ENCODE results near the gene TPM2. TPM values are rescaled to one million over a fixed set of nuclear protein-coding genes. Genes with fewer than 3 reads are reported as not detected.

The TPM2 gene
- total RNA-seq, 1 donor from 2014 or later = 515 TPM

DNA sequence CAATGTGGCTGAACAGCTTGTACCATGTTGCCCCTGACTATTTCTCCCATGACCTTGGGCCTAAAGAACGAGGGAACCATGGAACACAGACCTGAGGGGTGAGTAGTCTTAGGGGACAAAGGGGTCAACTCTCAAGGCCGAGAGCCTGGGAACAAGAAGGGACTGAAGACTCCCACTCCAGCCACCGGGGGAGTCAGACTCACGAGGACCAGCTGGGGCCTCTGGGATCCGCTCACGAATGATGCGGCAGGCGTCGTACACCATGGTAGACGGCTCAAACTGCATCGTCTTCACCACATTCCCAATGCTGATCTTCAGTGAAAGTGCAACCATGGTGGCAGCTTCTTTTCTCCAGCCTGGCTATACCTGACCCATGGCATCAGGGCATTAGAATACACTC lies 35.6 kb upstream of the TPM2 start:
- H3K27me3 Mint-ChIP-seq (ENCODE audit: unreplicated experiment) = no peaks in the 10 kb centered on the region
- peaks cover 37% of the 10 kb centered on the region for H3K36me3 Mint-ChIP-seq (ENCODE audit: unreplicated experiment)
- no peak for DNase-seq (ENCODE audit: extremely low spot score, unreplicated experiment)
- H3K4me3 Mint-ChIP-seq (ENCODE audit: unreplicated experiment) = no peak overlapping the region
- no peak overlapping the region for H3K27ac Mint-ChIP-seq (ENCODE audit: unreplicated experiment)
- H3K9me3 Mint-ChIP-seq (ENCODE audit: unreplicated experiment) = no peaks in the 10 kb centered on the region
- TF ChIP-seq, protein P1, sequence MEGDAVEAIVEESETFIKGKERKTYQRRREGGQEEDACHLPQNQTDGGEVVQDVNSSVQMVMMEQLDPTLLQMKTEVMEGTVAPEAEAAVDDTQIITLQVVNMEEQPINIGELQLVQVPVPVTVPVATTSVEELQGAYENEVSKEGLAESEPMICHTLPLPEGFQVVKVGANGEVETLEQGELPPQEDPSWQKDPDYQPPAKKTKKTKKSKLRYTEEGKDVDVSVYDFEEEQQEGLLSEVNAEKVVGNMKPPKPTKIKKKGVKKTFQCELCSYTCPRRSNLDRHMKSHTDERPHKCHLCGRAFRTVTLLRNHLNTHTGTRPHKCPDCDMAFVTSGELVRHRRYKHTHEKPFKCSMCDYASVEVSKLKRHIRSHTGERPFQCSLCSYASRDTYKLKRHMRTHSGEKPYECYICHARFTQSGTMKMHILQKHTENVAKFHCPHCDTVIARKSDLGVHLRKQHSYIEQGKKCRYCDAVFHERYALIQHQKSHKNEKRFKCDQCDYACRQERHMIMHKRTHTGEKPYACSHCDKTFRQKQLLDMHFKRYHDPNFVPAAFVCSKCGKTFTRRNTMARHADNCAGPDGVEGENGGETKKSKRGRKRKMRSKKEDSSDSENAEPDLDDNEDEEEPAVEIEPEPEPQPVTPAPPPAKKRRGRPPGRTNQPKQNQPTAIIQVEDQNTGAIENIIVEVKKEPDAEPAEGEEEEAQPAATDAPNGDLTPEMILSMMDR (IDR thresholded peaks at IDR 0.05) = no peak
- peaks cover 4% of the 10 kb centered on the region for H3K4me1 Mint-ChIP-seq (ENCODE audit: unreplicated experiment)

DNA sequence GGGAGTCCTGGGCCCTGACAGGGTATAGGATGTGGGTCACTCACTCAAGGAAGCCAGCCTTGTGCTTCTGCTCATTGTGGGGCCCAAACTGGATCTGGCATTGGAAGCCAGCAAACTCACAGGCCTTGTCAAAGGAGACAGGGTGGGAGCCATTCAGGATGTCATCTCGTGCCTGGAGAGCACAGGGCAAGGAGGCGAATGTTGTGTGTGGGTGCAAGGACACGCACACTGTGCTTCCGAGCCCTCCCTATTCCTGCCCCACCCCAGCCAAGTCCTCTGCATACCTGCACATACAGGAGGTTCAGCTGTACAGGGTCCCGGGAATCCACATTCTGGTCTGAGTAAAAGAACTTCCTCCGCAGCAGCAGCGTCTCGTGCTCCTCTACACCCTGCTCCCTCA lies 34.2 kb upstream of the TPM2 start:
- DNase-seq (ENCODE audit: extremely low spot score, unreplicated experiment) = no peak
- Mint-ChIP-seq H3K4me1 (ENCODE audit: unreplicated experiment) (peaks cover 4% of the 10 kb centered on the region), H3K36me3 (ENCODE audit: unreplicated experiment) (peaks cover 48% of the 10 kb centered on the region), H3K9me3 (ENCODE audit: unreplicated experiment) (no peaks in the 10 kb centered on the region), H3K27ac (ENCODE audit: unreplicated experiment) (no peak overlapping the region), H3K4me3 (ENCODE audit: unreplicated experiment) (no peak overlapping the region), H3K27me3 (ENCODE audit: unreplicated experiment) (no peaks in the 10 kb centered on the region)
- TF ChIP-seq, protein P1 (IDR thresholded peaks at IDR 0.05) = no peak

DNA sequence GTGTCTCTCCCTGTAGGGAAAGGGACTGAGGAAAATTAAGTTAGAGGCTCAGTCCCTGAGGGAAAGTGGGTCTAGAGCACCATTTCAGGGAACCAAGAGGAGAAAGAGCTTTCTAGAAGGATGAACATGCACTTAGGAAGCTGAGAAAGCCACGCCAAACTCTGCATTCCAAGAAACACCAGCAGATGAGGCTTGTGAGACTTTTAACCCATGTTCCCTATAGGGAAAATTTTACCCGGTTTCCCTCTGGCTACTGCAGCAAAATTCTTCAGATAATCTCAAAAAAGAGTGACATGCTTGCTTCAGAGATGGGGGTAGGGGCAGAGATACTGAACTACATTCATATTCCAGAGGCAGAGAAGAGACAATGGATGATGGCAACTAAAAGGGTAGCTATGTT lies 33.7 kb upstream of the TPM2 start:
- H3K36me3 Mint-ChIP-seq (ENCODE audit: unreplicated experiment) = peaks cover 50% of the 10 kb centered on the region
- TF ChIP-seq, protein P1 (IDR thresholded peaks at IDR 0.05) = no peak
- no peaks in the 10 kb centered on the region for H3K27me3 Mint-ChIP-seq (ENCODE audit: unreplicated experiment)
- no peak overlapping the region for H3K27ac Mint-ChIP-seq (ENCODE audit: unreplicated experiment)
- no peak overlapping the region for H3K4me3 Mint-ChIP-seq (ENCODE audit: unreplicated experiment)
- peaks cover 4% of the 10 kb centered on the region for H3K4me1 Mint-ChIP-seq (ENCODE audit: unreplicated experiment)
- no peak for DNase-seq (ENCODE audit: extremely low spot score, unreplicated experiment)
- no peaks in the 10 kb centered on the region for H3K9me3 Mint-ChIP-seq (ENCODE audit: unreplicated experiment)

DNA sequence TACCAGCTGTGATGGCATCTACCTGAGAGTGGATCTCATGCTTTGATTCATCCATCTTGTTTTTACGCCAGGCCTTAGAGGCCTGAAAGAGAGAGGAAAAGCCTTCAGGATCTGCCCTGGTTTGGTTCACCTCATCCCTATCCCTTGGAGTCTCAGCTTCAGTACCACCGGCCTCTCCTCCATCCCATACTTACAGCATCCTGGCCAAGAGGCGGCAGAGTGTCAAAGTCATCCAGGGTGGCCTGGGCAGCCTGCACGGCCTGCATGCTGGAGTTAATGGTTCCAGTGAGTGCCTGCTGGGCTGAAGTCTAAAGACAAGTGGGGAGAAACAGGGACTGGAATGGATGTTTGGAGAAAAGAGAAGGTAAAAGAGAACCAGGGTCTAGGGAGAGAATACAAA lies 29.8 kb upstream of the TPM2 start:
- TF ChIP-seq, protein P1 (IDR thresholded peaks at IDR 0.05) = no peak
- peaks cover 76% of the 10 kb centered on the region for H3K36me3 Mint-ChIP-seq (ENCODE audit: unreplicated experiment)
- H3K9me3 Mint-ChIP-seq (ENCODE audit: unreplicated experiment) = no peaks in the 10 kb centered on the region
- no peaks in the 10 kb centered on the region for H3K27me3 Mint-ChIP-seq (ENCODE audit: unreplicated experiment)
- no peak overlapping the region for H3K4me3 Mint-ChIP-seq (ENCODE audit: unreplicated experiment)
- no peak for DNase-seq (ENCODE audit: extremely low spot score, unreplicated experiment)
- no peak overlapping the region for H3K27ac Mint-ChIP-seq (ENCODE audit: unreplicated experiment)
- no peaks in the 10 kb centered on the region for H3K4me1 Mint-ChIP-seq (ENCODE audit: unreplicated experiment)

DNA sequence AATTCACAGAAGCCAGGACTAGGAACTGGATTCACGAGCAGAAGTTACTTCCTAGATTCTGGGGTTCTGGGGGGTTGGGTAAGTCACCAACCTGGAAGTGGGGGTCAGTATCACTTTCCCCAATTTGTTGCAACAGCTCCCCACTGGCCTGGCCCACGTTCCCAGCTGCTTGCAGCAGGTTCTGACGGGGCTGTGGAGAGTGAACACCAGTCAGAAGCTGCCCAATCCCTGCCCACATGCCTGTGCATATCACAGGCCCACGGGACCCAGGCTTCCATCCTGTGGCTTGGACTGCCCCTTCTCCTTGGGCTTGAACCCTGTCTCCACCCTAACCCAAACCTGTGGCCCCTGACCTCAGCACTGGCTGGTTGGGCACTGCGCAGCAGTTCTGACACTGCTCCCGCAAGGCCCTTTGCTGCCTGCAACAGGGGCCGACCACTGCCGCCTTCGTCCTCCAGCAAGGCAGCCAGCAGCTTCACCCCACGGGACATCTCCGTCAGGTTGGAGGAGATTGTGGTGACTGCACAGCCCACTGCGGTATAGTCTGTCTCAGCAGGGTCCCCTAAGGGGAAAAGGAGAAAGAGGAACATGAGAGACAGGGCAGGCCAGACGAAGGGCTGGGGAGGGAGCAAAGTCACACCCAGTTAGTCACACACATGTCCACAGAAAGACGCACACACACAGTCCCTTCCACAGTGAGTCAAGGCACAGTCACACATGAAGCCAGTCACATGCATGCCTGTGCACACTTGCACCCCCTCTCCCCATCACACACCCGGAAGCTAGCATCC lies 29.2 kb upstream of the TPM2 start:
- no peak for DNase-seq (ENCODE audit: extremely low spot score, unreplicated experiment)
- Mint-ChIP-seq H3K9me3 (ENCODE audit: unreplicated experiment) (no peaks in the 10 kb centered on the region), H3K4me3 (ENCODE audit: unreplicated experiment) (no peak overlapping the region), H3K4me1 (ENCODE audit: unreplicated experiment) (no peaks in the 10 kb centered on the region), H3K27ac (ENCODE audit: unreplicated experiment) (no peak overlapping the region), H3K27me3 (ENCODE audit: unreplicated experiment) (no peaks in the 10 kb centered on the region), H3K36me3 (ENCODE audit: unreplicated experiment) (peaks cover 73% of the 10 kb centered on the region)
- TF ChIP-seq, protein P1 (IDR thresholded peaks at IDR 0.05) = no peak

Data from osteocyte (in vitro differentiated cells).